IPS-18a (cell line): ENCODE data around the gene PRRX2.
"Not testable (repeated sequence)": the region's sequence is repeated elsewhere in the genome, so short reads cannot be mapped to it uniquely, and the experiment has no call there.

Experiments used
- H3K27ac ChIP-seq: one replicate; pipeline ENCODE4 v1.5.1; 2013; ENCODE audit warnings: low read length
- H3K27me3 ChIP-seq: one replicate; pipeline ENCODE4 v1.6.1; 2013; ENCODE audit warnings: mild to moderate bottlenecking, low read length; ENCODE audit not compliant: control insufficient read depth, insufficient read depth
- H3K36me3 ChIP-seq: one replicate; pipeline ENCODE4 v1.6.1; 2013; ENCODE audit warnings: low read depth, low read length; ENCODE audit not compliant: control insufficient read depth
- H3K4me1 ChIP-seq: one replicate; pipeline ENCODE4 v1.6.1; 2013; ENCODE audit warnings: low read depth, low read length; ENCODE audit not compliant: control insufficient read depth
- H3K4me3 ChIP-seq: one replicate; pipeline ENCODE4 v1.5.1; 2013; ENCODE audit warnings: low read length
- H3K9ac ChIP-seq: one replicate; pipeline ENCODE4 v1.6.1; 2013; ENCODE audit warnings: mild to moderate bottlenecking, low read length, moderate library complexity
- H3K9me3 ChIP-seq: one replicate; pipeline ENCODE4 v1.6.1; 2013; ENCODE audit warnings: low read depth, low read length; ENCODE audit not compliant: control insufficient read depth

PRRX2 gene

GRCh38 chr9:129749052-129749451 lies 83.6 kb downstream of the PRRX2 start:
- not testable (repeated sequence) for H3K9me3 ChIP-seq, H3K4me1 ChIP-seq, H3K36me3 ChIP-seq, H3K4me3 ChIP-seq, H3K9ac ChIP-seq, H3K27ac ChIP-seq
- peaks cover 10% of the 10 kb centered on the region for H3K27me3 ChIP-seq

- peaks cover 9% of the 10 kb centered on the region for H3K4me1 ChIP-seq
- H3K9me3 ChIP-seq = no peaks in the 10 kb centered on the region
- H3K27me3 ChIP-seq = peaks cover 10% of the 10 kb centered on the region
- H3K27ac ChIP-seq = no peak overlapping the region
- H3K9ac ChIP-seq = no peak overlapping the region
- no peaks in the 10 kb centered on the region for H3K36me3 ChIP-seq
- no peak overlapping the region for H3K4me3 ChIP-seq
Observed at GRCh38 chr9:129749575-129749974, 84.1 kb downstream of the PRRX2 start.

GRCh38 chr9:129750013-129750638 lies 84.7 kb downstream of the PRRX2 start:
- Histone ChIP-seq H3K9me3 (no peaks in the 10 kb centered on the region), H3K36me3 (no peaks in the 10 kb centered on the region), H3K27me3 (peaks cover 10% of the 10 kb centered on the region), H3K4me3 (no peak overlapping the region), H3K4me1 (peaks cover 9% of the 10 kb centered on the region), H3K27ac (no peak overlapping the region), H3K9ac (no peak overlapping the region)

GRCh38 chr9:129751841-129752801 lies 86.7 kb downstream of the PRRX2 start:
- Histone ChIP-seq H3K9ac (no peak overlapping the region), H3K36me3 (no peaks in the 10 kb centered on the region), H3K4me3 (no peak overlapping the region), H3K4me1 (peaks cover 9% of the 10 kb centered on the region), H3K27ac (no peak overlapping the region), H3K9me3 (no peaks in the 10 kb centered on the region), H3K27me3 (peaks cover 10% of the 10 kb centered on the region)

GRCh38 chr9:129752900-129753729 lies 87.7 kb downstream of the PRRX2 start, which contains the start of gene PTGES:
TSS of gene PTGES (minus strand) at chr9:129753042. CDS start at chr9:129753012, 30 bp downstream.
- H3K9me3 ChIP-seq = no peaks in the 10 kb centered on the region
- H3K4me1 ChIP-seq = peaks cover 9% of the 10 kb centered on the region
- no peak within 1 kb of the TSS for H3K9ac ChIP-seq
- no peaks in the 10 kb centered on the region for H3K36me3 ChIP-seq
- H3K27me3 ChIP-seq = peaks cover 10% of the 10 kb centered on the region
- H3K27ac ChIP-seq = no peak within 1 kb of the TSS
- H3K4me3 ChIP-seq = no peak within 1 kb of the TSS

- Histone ChIP-seq H3K27ac (no peak overlapping the region), H3K4me1 (peaks cover 9% of the 10 kb centered on the region), H3K9ac (no peak overlapping the region), H3K4me3 (no peak overlapping the region), H3K9me3 (no peaks in the 10 kb centered on the region), H3K36me3 (no peaks in the 10 kb centered on the region), H3K27me3 (peaks cover 10% of the 10 kb centered on the region)
Observed at GRCh38 chr9:129755151-129755550, 89.7 kb downstream of the PRRX2 start.

- Histone ChIP-seq H3K36me3 (no peaks in the 10 kb centered on the region), H3K9ac (no peak overlapping the region), H3K4me1 (peaks cover 9% of the 10 kb centered on the region), H3K9me3 (no peaks in the 10 kb centered on the region), H3K4me3 (no peak overlapping the region), H3K27ac (no peak overlapping the region), H3K27me3 (peaks cover 10% of the 10 kb centered on the region)
Observed at GRCh38 chr9:129756191-129756590, 90.7 kb downstream of the PRRX2 start.

- Histone ChIP-seq H3K4me1 (peaks cover 15% of the 10 kb centered on the region), H3K36me3 (no peaks in the 10 kb centered on the region), H3K4me3 (no peak overlapping the region), H3K27ac (no peak overlapping the region), H3K9me3 (no peaks in the 10 kb centered on the region), H3K9ac (no peak overlapping the region), H3K27me3 (peaks cover 10% of the 10 kb centered on the region)
Observed at GRCh38 chr9:129757045-129757444, 91.6 kb downstream of the PRRX2 start.

- H3K4me1 ChIP-seq = peaks cover 6% of the 10 kb centered on the region
- H3K27me3 ChIP-seq = no peaks in the 10 kb centered on the region
- no peak overlapping the region for H3K27ac ChIP-seq
- H3K9me3 ChIP-seq = no peaks in the 10 kb centered on the region
- no peak overlapping the region for H3K4me3 ChIP-seq
- no peak overlapping the region for H3K9ac ChIP-seq
- no peaks in the 10 kb centered on the region for H3K36me3 ChIP-seq
Observed at GRCh38 chr9:129759319-129759718, 93.9 kb downstream of the PRRX2 start.

- Histone ChIP-seq H3K27ac (no peak overlapping the region), H3K9me3 (no peaks in the 10 kb centered on the region), H3K4me3 (no peak overlapping the region), H3K9ac (no peak overlapping the region), H3K27me3 (no peaks in the 10 kb centered on the region), H3K36me3 (no peaks in the 10 kb centered on the region), H3K4me1 (peaks cover 6% of the 10 kb centered on the region)
Observed at GRCh38 chr9:129759804-129760502, 94.5 kb downstream of the PRRX2 start.

GRCh38 chr9:129760784-129761183 lies 95.3 kb downstream of the PRRX2 start:
- not testable (repeated sequence) for H3K36me3 ChIP-seq, H3K4me1 ChIP-seq, H3K9me3 ChIP-seq, H3K27ac ChIP-seq, H3K9ac ChIP-seq, H3K27me3 ChIP-seq, H3K4me3 ChIP-seq
